ENCODE results near the gene TMEM222.

GRCh38 chr1:27361553-27361952 lies 39.6 kb downstream of the TMEM222 start:
- TF ChIP-seq EZH2 (IDR thresholded peaks at IDR 0.05; ENCODE audit: insufficient read depth, poor library complexity, severe bottlenecking) = no peak
- TF ChIP-seq EZH2phosphoT487 (IDR thresholded peaks at IDR 0.05; ENCODE audit: insufficient read depth, low read depth) = no peak
